H9 (cell line): ENCODE measurements around the gene SPATA19. TPM values are rescaled to one million over a fixed set of nuclear protein-coding genes. Genes with fewer than 3 reads are reported as not detected.

ENCODE experiments used
- DNase-seq: peaks from one replicate; pipeline ENCODE4 v3.0.0-alpha.2; 2017
- H2AFZ ChIP-seq: one replicate; pipeline ENCODE4 v1.6.1; 2013; ENCODE audit warnings: mild to moderate bottlenecking, low read length, control low read depth, moderate library complexity
- H2AK5ac ChIP-seq: 2 replicates; pipeline ENCODE4 v1.6.1; 2013; ENCODE audit warnings: low read length, control low read depth, mixed read lengths; ENCODE audit not compliant: insufficient read length
- H2BK120ac ChIP-seq: one replicate; pipeline ENCODE4 v1.6.1; 2013; ENCODE audit warnings: low read depth, mild to moderate bottlenecking, low read length, control low read depth, inconsistent platforms; ENCODE audit not compliant: poor library complexity, severe bottlenecking
- H2BK12ac ChIP-seq: 2 replicates; pipeline ENCODE4 v1.6.1; 2013; ENCODE audit warnings: low read length, control low read depth, mixed read lengths, low read depth; ENCODE audit not compliant: insufficient read length
- H2BK15ac ChIP-seq: 2 replicates; pipeline ENCODE4 v1.6.1; 2013; ENCODE audit warnings: low read depth, low read length, control low read depth
- H2BK20ac ChIP-seq: one replicate; pipeline ENCODE4 v1.6.1; 2013; ENCODE audit warnings: low read depth, mild to moderate bottlenecking, low read length, control low read depth, inconsistent platforms; ENCODE audit not compliant: poor library complexity, severe bottlenecking
- H2BK5ac ChIP-seq: 2 replicates; pipeline ENCODE4 v1.6.1; 2013; ENCODE audit warnings: low read length, control low read depth, mixed read lengths; ENCODE audit not compliant: insufficient read length
- H3K14ac ChIP-seq: 2 replicates; pipeline ENCODE4 v1.6.1; 2013; ENCODE audit warnings: low read length, control low read depth; ENCODE audit not compliant: insufficient read depth
- H3K18ac ChIP-seq: 2 replicates; pipeline ENCODE4 v1.6.1; 2013; ENCODE audit warnings: low read depth, mild to moderate bottlenecking, mixed read lengths, low read length, control low read depth; ENCODE audit not compliant: insufficient read length
- H3K23ac ChIP-seq: 2 replicates; pipeline ENCODE4 v1.6.1; 2013; ENCODE audit warnings: low read length, control low read depth, mixed read lengths, low read depth; ENCODE audit not compliant: insufficient read length
- H3K23me2 ChIP-seq: 2 replicates; pipeline ENCODE4 v1.6.1; 2013; ENCODE audit warnings: low read depth, mild to moderate bottlenecking, mixed read lengths, low read length, control low read depth; ENCODE audit not compliant: insufficient read length, poor library complexity, severe bottlenecking
- H3K27ac ChIP-seq: 2 replicates; pipeline ENCODE4 v1.5.1; 2013; ENCODE audit warnings: low read length, control low read depth, mixed read lengths, low read depth; ENCODE audit not compliant: insufficient read length
- H3K27me3 ChIP-seq: 2 replicates; pipeline ENCODE4 v1.6.1; 2013; ENCODE audit warnings: low read length, control low read depth, inconsistent platforms; ENCODE audit not compliant: insufficient read depth
- H3K4ac ChIP-seq: 2 replicates; pipeline ENCODE4 v1.6.1; 2013; ENCODE audit warnings: low read depth, mild to moderate bottlenecking, control low read depth, inconsistent platforms, low read length, moderate library complexity
- H3K4me1 ChIP-seq: 2 replicates; pipeline ENCODE4 v1.6.1; 2013; ENCODE audit warnings: low read length, control low read depth, inconsistent platforms; ENCODE audit not compliant: insufficient read depth
- H3K4me2 ChIP-seq: 2 replicates; pipeline ENCODE4 v1.6.1; 2013; ENCODE audit warnings: low read length, control low read depth, mixed read lengths; ENCODE audit not compliant: insufficient read length, insufficient read depth
- H3K56ac ChIP-seq: 2 replicates; pipeline ENCODE4 v1.6.1; 2013; ENCODE audit warnings: low read depth, mild to moderate bottlenecking, mixed read lengths, low read length, control low read depth; ENCODE audit not compliant: insufficient read length
- H3K79me1 ChIP-seq: 2 replicates; pipeline ENCODE4 v1.6.1; 2013; ENCODE audit warnings: low read depth, mild to moderate bottlenecking, moderate library complexity, low read length, control low read depth, inconsistent platforms; ENCODE audit not compliant: insufficient read depth, poor library complexity, severe bottlenecking
- H3K79me2 ChIP-seq: 2 replicates; pipeline ENCODE4 v1.6.1; 2013; ENCODE audit warnings: low read length, control low read depth, inconsistent platforms; ENCODE audit not compliant: insufficient read depth
- H3K9ac ChIP-seq: 2 replicates; pipeline ENCODE4 v1.6.1; 2013; ENCODE audit warnings: low read length, control low read depth, mixed read lengths; ENCODE audit not compliant: insufficient read length; ENCODE audit errors: extremely low read depth
- H3K9me3 ChIP-seq: one replicate; pipeline ENCODE4 v1.6.1; 2013; ENCODE audit warnings: low read depth, low read length, inconsistent platforms; ENCODE audit not compliant: control insufficient read depth
- H3T11ph ChIP-seq: one replicate; pipeline ENCODE4 v1.6.1; 2013; ENCODE audit warnings: mild to moderate bottlenecking, low read length, control low read depth, inconsistent platforms
- H4K20me1 ChIP-seq: one replicate; pipeline ENCODE4 v1.6.1; 2013; ENCODE audit not compliant: control insufficient read depth, insufficient read length, insufficient read depth
- H4K5ac ChIP-seq: 2 replicates; pipeline ENCODE4 v1.6.1; 2013; ENCODE audit warnings: low read depth, mild to moderate bottlenecking, mixed read lengths, low read length, control low read depth; ENCODE audit not compliant: insufficient read length
- H4K8ac ChIP-seq: replicated peaks from 2 replicates; pipeline ENCODE4 v1.6.1; 2013; ENCODE audit warnings: low read length, control low read depth, mixed read lengths, low read depth; ENCODE audit not compliant: insufficient read length
- H4K91ac ChIP-seq: 2 replicates; pipeline ENCODE4 v1.6.1; 2013; ENCODE audit warnings: low read depth, mild to moderate bottlenecking, moderate library complexity, mixed read lengths, low read length, control low read depth; ENCODE audit not compliant: insufficient read length
- H3K27ac Mint-ChIP-seq, 3 experiments: 2 replicates in 2 of 3; 3 replicates in 1 of 3; pipeline ENCODE4 v1.8.0; 2020 to 2021; ENCODE audit warnings: mixed read lengths in 3 of 3, mild to moderate bottlenecking in 1 of 3, moderate library complexity in 1 of 3
- H3K27me3 Mint-ChIP-seq: 2 replicates; pipeline ENCODE4 v1.8.0; 2021; ENCODE audit warnings: low read depth, mild to moderate bottlenecking, moderate library complexity, mixed read lengths
- H3K36me3 Mint-ChIP-seq, 3 experiments: 2 replicates in 2 of 3; 3 replicates in 1 of 3; pipeline ENCODE4 v1.8.0; 2020 to 2021; ENCODE audit warnings: low read depth in 3 of 3, mixed read lengths in 3 of 3; ENCODE audit not compliant: insufficient read depth in 1 of 3
- H3K4me1 Mint-ChIP-seq, 2 experiments: 2 replicates each; pipeline ENCODE4 v1.8.0; 2020; ENCODE audit warnings: mixed read lengths in 2 of 2
- H3K4me3 Mint-ChIP-seq, 2 experiments: 2 replicates in 1 of 2; 3 replicates in 1 of 2; pipeline ENCODE4 v1.8.0; 2020 to 2021; ENCODE audit warnings: mild to moderate bottlenecking in 2 of 2, mixed read lengths in 2 of 2, moderate library complexity in 1 of 2
- H3K9me3 Mint-ChIP-seq, 2 experiments: 2 replicates in 1 of 2; 3 replicates in 1 of 2; pipeline ENCODE4 v1.8.0; 2020; ENCODE audit warnings: mild to moderate bottlenecking in 2 of 2, mixed read lengths in 2 of 2, moderate library complexity in 1 of 2
- CTCF ChIP-seq: fragments of 200-600 bp; sonication (generic); conservative IDR thresholded peaks from 3 replicates; pipeline ENCODE4 v1.8.0; 2021; ENCODE audit warnings: antibody characterized with exemption, mild to moderate bottlenecking
- WGBS: extraction: QIAGEN DNeasy Blood & Tissue Kit; methylation state at CpG from one replicate; pipeline ENCODE4 v1.1.7; 2013; ENCODE audit warnings: missing lambda C conversion rate, low lambda C conversion rate, mixed read lengths; ENCODE audit not compliant: insufficient read length; ENCODE audit errors: extremely low coverage; 5-methylcytosine and 5-hydroxymethylcytosine counted together
- total RNA-seq: library from RNA; stranded (reverse); gene quantifications from 2 replicates; pipeline ENCODE4 v1.2.1, GENCODE V29; 2021

The SPATA19 gene
- total RNA-seq, 1 experiment from 2014 or later = not detected

DNA sequence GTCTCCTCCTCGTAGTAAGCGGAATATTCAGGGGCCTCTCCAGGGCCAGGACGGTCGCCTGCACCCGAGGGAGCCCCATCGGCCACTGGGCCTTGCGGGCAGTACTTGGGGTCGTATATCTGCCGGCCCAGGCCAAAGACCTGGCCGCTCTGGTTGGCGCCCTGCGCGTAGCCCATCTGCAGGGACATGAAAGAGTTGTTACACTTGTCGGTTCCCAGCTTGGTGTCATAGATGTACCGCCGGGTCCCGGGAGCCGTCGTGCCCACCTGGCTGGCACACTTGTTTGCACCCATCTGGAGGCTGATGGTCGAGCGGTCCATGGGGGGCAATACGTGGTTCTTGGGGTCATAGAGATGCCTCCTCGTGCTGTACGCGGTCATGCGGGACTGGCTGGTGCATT is 19.4 kb upstream of the SPATA19 start:
- Histone ChIP-seq H2BK120ac (no peak overlapping the region), H3K4me1 (no peaks in the 10 kb centered on the region), H3K18ac (no peak overlapping the region), H3K79me1 (no peaks in the 10 kb centered on the region), H4K8ac (no peak overlapping the region), H2AK5ac (no peak overlapping the region), H3T11ph (no peak overlapping the region), H2AFZ (no peak overlapping the region), H2BK20ac (no peak overlapping the region), H3K4me2 (no peak overlapping the region), H3K23ac (no peak overlapping the region), H3K27me3 (no peaks in the 10 kb centered on the region), H4K5ac (no peak overlapping the region), H4K20me1 (no peaks in the 10 kb centered on the region), H3K56ac (no peak overlapping the region), H3K79me2 (no peaks in the 10 kb centered on the region), H2BK12ac (no peak overlapping the region), H3K23me2 (no peaks in the 10 kb centered on the region), H2BK15ac (no peak overlapping the region), H2BK5ac (no peak overlapping the region), H3K9ac (no peak overlapping the region), H3K4ac (no peak overlapping the region), H4K91ac (no peak overlapping the region), H3K9me3 (no peaks in the 10 kb centered on the region), H3K14ac (no peak overlapping the region), H3K27ac (no peak overlapping the region)
- Mint-ChIP-seq H3K4me1 (no peaks in the 10 kb centered on the region), H3K36me3 (no peaks in the 10 kb centered on the region), H3K27ac (no peak overlapping the region), H3K4me3 (no peak overlapping the region), H3K27me3 (no peaks in the 10 kb centered on the region; the same call in 1 of the 2 replicates), H3K9me3 (no peaks in the 10 kb centered on the region)
- TF ChIP-seq CTCF = no peak
- WGBS = no CpG with 5 or more reads among the region's 26 CpGs
- DNase-seq = no peak
